Fibroblast of skin of left quadriceps (primary cell): Measurements from ENCODE around the gene CTNNA1.

Experiments used
- DNase-seq, 2 experiments: peaks; one replicate each; pipeline ENCODE4 v3.0.0-alpha.2; 2013; ENCODE audit warnings: low read depth in 2 of 2

The CTNNA1 gene

DNA sequence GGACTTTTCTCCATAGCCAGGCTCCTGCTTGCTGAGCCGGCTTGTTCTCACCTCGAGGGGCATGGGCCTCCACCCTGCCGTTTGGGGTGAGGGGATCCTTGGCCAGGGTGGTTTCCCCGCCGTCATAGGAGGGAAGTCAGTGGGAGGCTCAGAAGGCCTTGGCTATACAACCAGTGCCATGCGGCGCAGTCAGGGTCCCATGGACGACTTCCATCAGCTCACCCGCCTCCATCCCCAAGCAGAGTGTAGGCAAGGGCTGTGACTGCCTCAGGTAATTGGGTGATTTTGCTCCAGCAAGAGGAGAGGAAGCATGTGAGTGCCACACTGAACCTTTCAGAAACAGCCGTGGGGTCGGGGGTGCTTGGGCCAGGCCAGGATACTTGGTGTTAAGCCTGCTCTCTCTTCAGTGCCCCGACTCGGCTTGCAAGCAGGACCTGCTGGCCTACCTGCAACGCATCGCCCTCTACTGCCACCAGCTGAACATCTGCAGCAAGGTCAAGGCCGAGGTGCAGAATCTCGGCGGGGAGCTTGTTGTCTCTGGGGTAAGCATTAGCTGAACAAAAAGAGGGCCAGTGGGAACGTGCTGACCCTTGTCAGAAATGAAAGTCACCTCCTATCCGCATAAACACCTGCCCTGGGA is 179.1 kb downstream of the CTNNA1 start:
- DNase-seq = no peak

DNA sequence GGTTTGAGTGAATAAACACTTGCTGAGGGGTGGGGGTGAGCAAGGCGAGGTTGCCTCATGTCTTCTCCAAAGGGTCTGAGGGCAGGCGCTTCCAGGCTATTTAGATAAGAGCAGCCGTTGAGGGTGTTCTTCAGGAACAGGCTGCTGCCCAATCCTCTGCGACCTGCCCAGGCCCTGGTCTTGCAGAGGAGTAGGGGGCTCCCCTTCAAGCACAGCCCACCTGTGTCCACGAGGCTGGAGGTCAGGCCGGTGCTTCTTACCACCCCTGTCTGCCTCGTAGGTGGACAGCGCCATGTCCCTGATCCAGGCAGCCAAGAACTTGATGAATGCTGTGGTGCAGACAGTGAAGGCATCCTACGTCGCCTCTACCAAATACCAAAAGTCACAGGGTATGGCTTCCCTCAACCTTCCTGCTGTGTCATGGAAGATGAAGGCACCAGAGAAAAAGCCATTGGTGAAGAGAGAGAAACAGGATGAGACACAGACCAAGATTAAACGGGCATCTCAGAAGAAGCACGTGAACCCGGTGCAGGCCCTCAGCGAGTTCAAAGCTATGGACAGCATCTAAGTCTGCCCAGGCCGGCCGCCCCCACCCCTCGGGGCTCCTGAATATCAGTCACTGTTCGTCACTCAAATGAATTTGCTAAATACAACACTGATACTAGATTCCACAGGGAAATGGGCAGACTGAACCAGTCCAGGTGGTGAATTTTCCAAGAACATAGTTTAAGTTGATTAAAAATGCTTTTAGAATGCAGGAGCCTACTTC is 180.5 kb downstream of the CTNNA1 start:
- DNase-seq = no peak

DNA sequence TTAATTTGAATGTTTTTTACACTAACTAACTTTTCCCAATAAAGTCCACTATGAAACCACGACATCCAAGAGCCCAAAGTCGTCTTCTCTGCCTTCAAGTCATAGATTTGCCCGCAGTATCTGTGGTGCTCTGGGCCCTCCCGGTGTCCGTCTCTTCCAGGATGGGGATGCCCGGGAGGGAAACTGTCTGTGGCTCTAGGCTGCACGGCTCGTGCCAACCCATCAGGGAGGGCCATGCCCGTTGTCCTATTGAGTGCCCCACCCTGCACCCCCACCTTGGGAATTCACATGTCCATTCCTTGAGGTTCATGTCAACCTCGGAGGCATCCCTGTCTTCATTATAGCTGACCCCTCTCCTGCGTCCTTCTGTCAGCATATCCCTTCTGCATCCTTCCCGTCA is 181.7 kb downstream of the CTNNA1 start:
- no peak for DNase-seq

DNA sequence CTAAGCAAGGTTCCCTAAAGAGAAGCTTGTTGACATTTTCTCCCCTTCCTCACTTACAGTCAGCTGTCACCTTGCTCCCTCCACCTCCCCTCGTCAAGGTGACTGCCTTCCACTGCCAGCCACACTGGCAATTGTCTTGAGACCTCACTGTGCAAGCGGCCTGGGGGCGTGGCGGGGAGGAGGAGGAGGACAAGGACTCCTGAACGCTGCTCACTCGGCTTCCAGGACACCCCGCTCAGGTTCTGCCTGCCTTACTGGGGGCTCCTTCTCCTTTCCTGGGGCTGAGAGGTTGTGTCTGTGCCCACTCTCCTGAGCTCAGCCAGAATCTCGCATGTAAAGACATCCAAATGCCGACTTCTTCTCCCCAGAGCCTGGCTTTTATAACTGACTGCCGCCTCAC is 182.2 kb downstream of the CTNNA1 start:
- DNase-seq = no peak

DNA sequence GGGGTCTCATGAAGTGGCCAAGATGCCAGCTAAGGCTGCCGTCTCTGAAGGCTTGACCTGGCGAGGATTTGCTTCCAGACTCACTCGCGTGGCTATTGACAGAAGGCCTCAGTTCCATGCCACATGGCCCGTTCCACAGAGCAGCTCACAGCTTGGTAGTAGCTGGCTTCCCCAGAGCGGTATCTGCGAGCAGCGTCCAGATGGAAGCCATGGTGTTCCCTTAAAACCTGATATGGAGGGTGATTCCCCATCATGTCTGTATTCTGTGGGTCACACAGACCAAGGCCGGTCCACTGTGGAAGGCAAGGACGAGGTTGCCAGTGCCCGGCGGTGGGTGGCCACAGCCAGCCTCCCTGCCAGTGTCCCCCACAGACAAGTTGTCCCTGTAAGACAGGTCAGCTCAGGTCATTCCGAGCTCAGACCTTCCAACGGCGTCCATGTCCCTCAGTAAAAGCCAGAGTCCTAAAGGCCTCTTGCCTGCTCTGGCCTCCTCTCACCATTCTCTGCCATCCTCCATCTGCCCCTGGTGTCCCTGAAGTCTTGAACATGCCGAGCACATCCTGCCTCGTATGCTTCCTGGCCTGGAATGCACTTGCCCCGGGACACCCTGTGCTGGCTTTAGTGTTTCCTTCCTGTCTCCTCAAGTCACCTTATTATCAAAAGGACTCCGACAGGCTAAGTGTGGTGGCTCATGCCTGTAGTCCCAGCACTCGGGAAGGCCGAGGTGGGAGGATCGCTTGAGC is 183.2 kb downstream of the CTNNA1 start:
- DNase-seq = no peak

DNA sequence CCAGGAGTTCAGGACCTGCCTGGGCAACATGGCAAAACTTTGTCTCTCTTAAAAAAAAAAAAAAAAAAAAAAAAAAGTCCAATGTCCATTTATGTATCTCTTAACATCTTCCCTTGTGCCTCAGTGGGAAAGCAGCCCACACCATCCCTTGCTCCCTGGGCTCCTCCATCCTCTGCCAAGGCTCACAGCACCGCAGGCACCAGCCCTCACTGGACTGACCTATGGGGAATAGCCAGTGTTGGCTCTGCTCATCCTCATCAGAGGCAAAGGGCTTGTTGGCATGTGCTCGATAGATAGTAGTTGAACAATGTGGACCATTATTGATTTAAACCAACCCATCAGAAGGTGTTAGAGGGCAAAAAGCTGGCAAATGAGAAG is 183.7 kb downstream of the CTNNA1 start:
- DNase-seq = no peak

DNA sequence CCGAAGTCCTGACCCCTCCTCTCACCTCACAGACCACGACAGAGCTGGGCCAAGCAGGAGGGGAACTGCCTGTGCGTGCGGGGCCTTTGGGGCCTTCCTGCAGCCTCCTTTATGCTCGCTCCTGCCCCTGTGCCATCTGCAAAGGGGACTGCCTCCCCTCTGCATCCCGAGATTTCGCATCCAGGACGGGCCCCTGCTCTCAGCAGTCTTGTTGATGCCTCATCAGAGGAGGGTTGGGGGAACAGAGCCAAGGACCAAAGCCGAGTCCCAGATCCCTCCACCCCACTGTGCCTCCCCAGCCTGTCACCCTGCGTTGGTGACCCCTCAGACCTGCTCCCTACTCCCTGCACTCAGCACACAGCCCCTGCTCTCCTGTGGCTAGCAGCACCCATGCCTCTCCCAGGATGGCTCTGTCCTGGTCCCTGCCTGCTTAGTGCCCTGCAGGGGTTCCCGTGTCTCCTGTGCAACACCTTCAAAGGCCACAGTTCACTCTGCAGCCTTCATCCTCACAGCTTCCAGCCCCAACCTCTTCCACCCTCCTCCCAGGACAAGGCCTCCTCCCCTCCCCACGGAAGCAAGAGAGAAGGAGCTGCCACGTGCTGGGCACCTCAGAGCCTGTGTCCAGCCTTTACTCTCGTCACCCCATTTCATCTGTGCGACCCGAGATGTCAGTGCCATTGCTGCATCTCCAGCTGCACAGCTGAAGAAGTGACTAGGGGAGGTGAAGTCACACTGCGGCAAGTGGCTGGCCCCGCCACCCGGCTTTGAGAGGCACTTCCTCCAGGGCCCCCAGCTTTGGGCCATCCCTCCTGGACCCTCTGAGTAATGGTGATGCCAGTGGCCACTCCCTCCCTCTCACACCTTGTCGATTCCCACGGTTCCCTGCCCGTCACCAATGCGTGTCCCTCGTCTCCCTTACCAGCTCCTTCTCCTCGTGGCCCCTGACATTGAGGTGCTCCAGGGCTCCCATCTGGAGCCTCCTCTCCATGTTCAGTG is 184.5 kb downstream of the CTNNA1 start:
- DNase-seq = no peak

DNA sequence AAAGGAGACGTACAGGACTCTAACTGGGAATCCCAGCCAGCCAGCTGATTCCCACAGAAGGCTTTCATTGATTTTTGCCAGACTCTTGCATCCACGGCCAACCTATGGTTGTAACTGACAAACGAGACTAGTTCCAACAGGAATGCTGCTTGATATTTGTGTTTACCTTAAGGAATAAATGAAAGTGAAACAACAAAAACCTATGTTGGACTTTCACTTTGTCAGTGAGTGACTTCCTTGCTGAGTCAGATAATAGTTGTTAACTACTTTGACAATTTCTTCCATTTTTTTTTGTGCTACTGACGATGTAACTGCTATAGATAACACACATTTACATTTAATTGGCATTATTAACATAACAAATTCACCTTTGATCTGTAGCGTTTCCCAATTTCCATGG is 185.3 kb downstream of the CTNNA1 start:
- no peak for DNase-seq

DNA sequence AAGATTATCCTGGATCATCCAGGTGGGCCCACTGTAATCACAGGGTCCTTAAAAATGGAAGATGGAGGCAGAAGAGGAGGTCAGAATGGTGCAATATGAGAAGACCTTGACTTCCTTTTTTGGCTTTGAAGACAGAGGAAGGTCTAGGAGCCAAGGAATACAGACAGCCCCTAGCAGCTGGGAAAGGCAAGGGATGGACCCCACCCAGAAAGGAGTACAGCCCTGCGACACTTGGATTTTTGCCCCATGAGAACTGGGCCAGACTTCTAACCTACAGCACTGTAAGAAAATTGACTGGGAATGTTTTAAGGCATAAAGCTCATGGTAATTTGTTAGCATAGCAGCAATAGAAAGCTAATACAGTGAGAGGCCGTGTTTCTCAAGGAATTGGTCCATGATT is 188.8 kb downstream of the CTNNA1 start:
- no peak for DNase-seq

DNA sequence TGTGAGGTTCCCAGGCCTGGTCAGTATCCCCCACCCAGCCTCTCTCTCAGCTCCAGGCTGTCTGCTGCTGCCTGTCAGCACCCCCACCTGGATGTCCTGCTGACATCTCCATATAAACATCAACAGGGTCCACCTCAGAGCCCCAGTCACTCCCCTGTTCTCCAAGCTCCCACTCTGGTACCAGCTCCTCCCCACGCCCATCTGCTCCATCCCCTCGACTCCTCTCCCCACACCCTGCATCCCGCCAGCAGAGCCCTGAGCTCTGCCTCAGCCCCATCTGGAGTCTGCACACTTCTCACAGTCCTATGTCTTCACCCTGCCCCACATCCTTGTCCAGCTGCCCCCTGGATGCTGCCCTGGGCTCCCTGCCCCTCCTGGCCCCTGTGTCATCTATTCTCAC is 189.6 kb downstream of the CTNNA1 start:
- DNase-seq = no peak

DNA sequence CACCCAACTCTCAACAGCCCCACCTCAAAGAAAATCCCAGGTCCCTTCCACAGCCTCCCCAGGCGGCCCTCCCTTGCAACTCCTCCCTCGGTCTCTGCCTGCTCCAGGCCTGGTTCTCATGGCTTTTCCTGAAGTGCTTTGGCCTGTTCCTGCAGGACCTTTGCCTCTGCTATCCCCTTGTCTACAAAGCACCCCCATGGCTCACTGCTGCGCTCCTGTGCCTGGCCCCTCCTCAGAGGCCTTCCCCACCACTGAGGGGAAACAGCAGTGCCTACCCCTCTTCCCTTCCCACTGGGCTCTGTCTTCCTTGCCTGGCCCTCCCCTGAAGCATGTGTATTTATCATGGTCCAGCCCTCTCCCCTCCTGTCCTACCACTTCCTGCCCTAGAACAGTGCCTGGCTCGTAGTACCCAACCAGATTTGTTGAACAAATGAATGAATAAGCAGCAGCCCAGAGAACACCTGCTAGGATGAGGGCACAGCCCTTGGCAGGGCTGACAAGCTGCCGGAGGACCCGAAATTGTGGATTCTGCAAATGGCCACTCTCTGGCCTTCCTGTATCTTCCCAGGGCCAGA is 190.5 kb downstream of the CTNNA1 start:
- DNase-seq = no peak

DNA sequence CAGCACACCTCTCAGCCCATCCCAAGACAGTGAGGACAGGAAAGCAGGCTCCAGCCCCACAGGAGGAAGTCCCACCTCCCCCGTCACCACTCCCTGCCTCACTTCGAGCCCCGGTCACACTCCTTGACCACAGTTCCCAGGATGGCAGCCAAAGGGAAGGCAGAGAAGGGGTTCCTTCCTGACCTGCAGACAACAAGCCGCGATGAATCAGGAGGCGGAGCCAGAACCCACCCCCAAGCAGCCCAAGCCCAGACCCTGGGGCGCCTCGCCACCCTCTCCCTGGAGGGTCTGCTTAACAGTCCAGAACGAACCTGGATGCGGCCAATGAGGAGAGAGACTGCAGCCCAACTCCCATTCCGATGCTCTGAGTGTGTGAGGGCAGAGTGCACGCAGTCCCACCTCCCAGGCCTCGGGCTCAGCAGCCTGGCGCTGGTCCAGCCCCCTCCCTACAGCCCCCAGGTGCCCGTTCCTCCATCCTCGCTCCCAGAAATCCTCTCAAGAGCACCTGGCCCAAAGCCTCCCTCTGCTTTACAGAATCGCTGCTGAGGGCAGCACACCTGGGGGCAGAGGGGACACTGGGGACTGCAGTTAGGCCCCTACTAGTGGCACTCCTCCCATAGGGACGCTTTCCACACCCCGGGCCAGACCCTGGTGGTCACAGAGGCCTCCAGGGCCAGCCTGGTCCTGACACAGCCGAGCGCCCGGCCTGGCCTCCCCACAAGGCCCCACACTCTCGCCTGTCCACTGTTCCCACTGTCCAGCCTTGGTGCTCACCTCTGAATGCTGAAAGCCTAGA is 191.5 kb downstream of the CTNNA1 start:
- no peak for DNase-seq

DNA sequence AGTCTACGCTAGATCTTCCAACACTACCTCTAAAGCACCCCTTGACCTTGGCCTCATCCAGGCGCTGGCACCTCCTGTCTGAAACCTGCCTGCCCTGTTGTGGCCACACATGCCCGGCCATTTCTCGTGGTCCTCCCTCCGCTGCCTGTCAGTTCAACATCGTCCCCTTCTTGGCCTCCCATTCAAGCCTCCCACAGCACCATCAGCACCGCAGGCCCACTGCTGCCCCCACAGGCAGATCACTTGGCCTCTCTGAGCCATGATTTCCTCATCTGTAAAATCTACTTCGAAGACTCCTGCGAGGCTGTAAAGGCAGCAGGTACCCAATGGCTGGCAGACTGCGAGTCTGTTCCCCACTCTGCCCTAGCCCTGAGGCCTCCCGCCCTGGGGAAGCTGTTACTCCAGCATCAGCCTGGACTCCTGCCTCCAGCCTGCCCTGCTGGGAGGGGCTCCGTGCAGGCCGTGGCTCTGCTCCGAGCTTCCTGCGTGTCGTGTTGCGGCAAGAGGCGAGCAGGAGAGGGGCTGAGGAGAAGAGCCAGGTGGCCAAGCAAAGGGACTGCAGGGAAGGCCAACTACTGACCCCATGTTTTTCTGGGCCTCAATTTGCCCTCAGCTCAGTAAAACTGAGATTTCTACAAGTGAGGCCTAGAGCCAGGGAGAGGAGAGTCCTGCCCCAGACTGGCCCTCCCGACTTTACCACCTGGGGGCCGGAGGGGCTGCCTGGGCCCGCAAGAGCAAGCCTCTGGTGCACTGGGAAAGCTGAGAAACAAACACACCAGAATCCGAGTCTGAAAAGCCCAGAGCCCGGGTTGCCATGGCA is 192.4 kb downstream of the CTNNA1 start:
- DNase-seq = no peak

DNA sequence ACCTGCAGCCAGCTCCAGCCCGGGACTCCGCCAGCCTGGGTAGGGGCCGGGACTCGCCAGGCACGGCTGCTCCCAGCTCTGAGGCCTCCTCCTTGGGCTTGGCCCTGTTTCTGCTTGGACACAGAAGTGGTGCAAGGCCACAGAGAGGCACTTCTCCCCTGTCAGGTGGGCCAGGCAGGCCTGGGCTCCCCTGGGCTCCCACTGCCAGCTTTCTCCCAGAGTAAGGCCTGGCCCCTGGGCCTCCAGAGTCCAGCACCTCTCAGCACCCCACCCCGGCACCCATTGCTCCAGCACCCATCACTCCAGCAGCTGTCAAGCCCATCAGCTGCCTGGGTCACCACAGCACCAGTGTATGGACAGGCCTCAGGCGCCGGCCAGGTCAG is 193.0 kb downstream of the CTNNA1 start:
- DNase-seq = no peak

DNA sequence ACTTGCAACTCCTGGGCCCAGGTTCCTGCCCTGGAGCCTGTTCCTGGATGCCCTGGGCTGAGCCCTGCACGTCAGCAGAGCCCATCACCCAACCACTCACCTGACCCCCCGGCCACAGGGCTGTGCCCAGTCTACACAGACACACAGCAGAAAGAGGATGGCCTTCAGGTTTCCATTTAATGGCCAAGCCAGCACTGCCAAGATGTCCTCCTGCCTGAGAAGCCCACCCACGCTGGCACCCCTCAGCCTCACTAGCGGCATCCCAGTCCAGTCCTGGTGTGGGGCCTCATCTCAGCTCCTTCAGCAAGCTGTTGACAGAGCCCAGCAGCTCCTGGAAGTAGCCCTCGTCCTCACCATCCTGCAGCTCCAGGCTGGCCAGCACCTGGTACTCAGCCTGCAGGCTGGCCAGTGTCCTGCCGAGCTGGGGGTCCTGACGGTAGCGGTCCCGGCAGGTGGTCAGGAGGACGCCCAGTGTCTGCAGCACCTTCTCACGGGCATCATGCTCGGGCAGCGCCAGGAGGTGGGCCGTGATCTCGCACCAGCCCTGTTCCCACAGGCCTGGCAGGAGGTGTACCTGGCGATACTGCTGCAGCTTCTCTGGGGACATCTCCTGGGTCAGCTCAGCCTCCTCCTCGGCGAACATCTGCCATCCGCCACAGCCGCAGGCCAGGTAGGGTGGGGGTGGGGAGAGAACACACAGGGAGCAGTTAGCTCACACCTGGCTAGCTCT is 193.8 kb downstream of the CTNNA1 start:
- DNase-seq = no peak

DNA sequence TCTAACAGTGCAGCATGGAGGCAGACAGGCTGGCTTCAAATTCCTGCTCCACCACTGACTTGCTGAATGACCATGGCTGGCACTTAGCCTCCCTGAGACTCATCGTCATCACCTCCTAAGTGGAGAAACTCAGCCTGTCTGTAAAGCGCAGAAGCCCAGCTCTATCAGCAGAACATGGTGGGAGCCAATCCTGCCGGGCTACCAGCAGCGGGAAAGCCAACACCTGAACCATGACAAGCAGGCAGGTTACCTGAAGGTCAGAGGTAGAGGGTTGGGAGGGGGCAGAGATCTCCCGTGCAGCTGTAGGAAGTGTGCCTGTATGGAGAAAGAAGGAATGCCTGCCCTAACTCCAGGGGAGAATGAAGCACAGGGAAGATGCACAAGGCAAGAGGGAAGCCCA is 194.6 kb downstream of the CTNNA1 start:
- DNase-seq = no peak

DNA sequence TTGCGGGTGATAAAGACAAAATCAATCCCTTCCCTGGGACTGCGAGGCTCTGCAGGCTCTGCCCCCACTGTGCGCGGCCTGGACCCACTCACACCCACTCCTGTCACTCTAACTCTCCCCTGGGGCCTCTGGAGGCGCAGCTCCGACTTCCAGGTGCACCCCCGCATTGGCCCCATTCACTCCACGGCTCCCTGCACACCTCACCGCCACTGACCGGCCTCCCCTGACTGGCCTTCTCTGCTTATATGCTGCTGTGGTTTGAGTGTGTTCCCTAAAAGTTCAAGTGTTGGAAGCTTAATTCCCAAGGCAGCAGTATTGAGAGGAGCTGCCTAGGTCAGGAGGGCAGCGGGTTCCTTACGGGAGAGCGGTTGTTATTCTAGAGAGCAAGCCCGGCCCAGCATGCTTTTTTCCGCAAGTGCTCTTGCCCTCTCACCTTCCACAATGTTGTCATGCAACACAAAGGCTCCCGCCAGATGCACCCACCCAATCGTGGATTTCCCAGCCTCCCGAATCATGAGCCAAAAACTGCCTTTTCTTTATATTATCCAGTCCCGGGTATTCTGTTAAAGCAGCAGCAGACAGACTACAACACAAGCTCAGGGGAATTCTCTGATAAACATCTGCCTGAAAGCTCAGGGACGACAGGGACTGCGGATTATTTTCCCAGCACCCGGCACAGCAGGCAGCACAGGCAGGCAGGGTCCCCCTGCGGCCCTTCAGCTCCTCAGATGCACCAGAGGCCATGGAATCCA is 195.4 kb downstream of the CTNNA1 start:
- DNase-seq = no peak

DNA sequence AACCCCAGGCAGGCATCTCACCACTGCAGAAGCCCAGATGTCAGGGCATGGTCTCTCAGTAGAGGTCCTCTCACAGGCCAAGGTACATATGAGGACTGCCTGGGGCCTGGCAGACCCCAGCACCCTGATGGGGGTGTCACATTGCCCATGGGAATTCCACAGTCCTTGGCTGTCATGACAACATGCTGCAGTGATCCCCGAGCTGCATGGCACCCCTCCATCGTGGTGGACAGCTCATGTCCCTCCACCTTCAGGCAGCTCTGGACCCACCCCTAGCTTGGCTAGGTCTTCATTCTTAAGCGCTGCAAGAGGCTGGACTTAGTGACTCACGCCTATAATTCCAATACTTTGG is 196.0 kb downstream of the CTNNA1 start:
- DNase-seq = no peak
